GM18951 (cell line): ENCODE results near the gene TARP.
"Not testable (repeated sequence)": the region's sequence is repeated elsewhere in the genome, so short reads cannot be mapped to it uniquely, and the experiment has no call there.

Experiments used
- POLR2A ChIP-seq: IDR thresholded peaks from 4 replicates; pipeline ENCODE4 v1.6.1; 2011; ENCODE audit warnings: mild to moderate bottlenecking; ENCODE audit not compliant: insufficient read length, insufficient read depth; ENCODE audit errors: extremely low read depth
- in situ Hi-C: fragments of 300-500 bp; cut with MboI; formaldehyde crosslinking; loops from one replicate; pipeline ENCODE4 v1.12.0; 2022; ENCODE audit warnings: low sequenced_read_pairs, mixed read lengths, inconsistent platforms; ENCODE audit not compliant: unreplicated experiment

The TARP gene

DNA sequence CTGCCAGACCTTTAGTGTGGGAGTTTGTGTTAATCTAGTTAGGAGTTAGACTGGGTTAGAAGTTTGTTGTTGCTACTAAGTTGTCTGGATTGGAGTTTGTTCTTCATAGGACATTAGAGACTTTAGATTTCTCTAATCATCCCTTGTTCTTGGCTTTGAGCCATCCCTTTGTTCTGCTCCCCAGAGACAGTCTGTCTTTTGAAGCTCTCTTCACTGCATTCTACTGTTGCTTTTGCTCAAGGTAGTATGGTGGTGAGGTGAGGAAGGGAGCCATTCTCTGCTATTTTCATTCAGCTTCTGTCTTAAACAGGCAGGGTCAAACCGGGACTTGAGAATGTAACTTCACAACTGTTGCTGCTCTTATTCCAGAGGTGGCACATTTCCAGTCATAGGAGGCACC lies 10.4 kb upstream of the TARP start:
- in situ Hi-C loops: no loop called here

DNA sequence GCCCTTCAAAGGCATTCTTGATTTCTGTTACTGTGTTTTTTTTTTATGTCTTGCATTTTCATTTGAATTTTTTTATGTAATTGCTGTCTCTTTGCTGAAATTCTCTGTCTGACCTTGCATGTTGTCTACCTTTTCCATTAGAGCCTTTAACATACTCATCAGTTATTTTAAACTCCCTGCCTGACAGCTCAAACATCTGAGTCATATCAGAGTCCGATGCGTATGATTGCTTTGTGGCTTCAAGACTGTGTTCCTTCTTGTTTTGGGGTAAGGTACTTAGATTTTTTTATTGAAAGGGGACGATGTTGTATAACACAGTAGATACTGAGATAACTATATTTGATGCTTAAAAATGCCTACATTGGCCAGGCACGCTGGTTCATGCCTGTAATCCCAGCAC lies 9.7 kb upstream of the TARP start:
- in situ Hi-C loops: no loop called here
- TF ChIP-seq POLR2A: no peak

More for the DNA sequence above, 10.4 kb upstream of the TARP start:
- no peak for TF ChIP-seq POLR2A

DNA sequence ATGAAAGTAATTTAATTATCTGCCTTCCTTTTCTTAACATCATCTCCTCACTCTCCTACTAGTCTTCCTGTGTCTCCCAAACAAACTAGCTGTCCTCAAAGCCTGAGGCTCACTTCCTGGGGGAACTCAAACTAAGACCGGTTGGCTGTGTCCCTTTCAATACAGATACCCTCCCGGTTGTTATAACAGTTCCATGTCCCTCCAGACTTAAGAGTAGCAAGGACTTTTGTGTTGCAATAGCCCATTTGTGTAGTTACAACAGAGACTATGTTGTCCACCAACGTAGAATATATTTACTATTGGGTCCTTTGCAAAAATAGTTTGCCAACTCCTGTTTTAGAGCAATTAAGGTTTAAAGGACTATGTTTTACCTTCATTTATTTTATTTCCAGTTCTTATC lies 8.6 kb upstream of the TARP start:
- in situ Hi-C loops: no loop called here
- TF ChIP-seq POLR2A: no peak

GRCh38 chr7:38281266-38281665 lies 7.8 kb upstream of the TARP start:
- no peak for TF ChIP-seq POLR2A
- in situ Hi-C loops: no loop called here

DNA sequence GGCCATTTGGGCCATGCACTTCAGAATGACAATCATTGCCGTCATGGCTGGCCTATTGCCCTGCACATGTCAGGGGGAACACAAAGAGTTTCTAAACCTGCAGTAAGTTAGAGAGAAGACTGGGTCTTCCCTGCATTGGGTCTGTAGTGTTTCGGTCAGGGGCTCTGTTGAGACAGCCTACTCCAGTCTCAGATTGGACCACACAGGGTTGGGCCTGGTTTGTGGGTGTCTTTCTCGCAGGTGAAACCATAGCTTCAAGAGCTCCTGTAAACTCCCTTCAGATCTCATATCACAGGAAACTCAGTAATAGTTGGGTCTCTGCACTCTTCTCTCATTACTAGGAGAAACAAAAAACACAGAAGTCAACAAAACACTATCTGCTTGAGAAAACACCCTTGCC lies 7.3 kb upstream of the TARP start:
- in situ Hi-C loops: no loop called here
- no peak for TF ChIP-seq POLR2A

DNA sequence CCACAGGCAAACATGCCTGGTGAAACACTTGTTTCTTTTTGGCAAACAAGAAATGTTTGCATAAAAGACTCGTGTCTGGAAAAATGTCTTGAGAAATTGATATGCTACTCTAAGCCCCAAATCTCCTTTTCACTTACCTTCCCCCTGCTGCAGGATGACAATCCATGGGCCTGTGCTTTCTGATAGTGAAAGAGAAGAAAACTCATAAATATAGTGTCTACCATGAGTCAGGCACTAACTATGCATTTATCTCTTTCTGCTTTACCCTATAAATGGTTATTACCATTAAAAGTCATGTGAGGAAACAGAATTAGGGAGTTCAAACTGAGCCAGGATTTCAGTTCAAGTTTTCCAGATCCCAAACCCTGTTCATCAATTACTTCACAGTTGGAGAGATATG lies 6.6 kb upstream of the TARP start:
- in situ Hi-C loops: no loop called here
- TF ChIP-seq POLR2A: no peak

- in situ Hi-C loops: no loop called here
- TF ChIP-seq POLR2A: no peak
Measured at GRCh38 chr7:38276096-38276877, 2.9 kb upstream of the TARP start.

DNA sequence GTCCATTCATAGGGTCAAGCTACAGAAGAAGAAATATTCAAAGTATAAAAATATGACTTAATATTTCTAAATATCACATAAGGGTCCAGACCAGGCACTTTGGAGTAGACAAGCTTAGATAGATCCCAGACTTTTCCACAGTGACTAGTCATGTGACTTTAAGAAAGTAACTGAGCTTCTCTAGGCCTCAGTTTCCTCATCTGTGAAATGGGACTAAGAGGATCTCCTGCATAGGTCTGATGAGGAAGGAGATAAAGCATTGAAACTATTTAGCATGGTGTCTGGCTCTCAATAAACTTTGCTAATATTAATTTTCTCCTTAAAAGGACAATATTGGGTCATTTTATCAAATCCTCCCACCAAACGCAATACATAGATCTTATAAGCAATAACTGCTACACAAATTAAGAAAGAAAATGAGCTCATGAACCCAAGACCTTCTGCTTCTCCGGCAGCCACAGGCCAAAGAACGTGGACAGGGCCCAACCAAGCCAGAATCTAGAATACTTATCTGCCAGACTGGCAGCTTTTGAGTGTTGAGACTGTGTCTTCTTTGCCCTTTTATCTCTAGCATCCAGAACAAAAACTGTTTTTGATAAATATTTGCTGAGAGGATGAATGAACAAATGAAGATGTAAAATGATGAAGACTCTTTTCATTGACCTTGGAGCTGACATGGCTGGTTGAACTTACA lies 1.6 kb upstream of the TARP start:
- in situ Hi-C loops: no loop called here

DNA sequence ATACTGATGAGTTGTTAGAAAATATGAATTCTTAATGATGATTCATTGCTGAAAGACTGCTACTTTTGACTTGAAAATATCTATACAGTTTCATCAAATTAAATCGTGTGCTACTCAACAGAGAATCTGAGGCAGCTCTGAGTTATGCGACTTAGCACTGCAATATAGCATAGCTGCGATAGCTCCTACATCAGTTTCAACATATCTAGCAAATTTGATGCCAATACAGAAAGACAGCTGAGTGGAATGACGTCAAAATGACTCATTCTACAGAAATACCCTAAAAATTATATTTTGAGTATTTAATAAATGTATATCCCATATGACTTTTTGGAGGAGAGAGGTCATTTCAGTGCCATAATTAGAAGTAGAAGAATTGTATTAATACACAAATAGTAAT lies 1.1 kb upstream of the TARP start:
- in situ Hi-C loops: no loop called here

More for the DNA sequence above, 1.6 kb upstream of the TARP start:
- TF ChIP-seq POLR2A: no peak

GRCh38 chr7:38270405-38270804 lies 3.0 kb downstream of the TARP start:
- in situ Hi-C loops: not testable (repeated sequence)

More for the DNA sequence above, 1.1 kb upstream of the TARP start:
- no peak for TF ChIP-seq POLR2A

DNA sequence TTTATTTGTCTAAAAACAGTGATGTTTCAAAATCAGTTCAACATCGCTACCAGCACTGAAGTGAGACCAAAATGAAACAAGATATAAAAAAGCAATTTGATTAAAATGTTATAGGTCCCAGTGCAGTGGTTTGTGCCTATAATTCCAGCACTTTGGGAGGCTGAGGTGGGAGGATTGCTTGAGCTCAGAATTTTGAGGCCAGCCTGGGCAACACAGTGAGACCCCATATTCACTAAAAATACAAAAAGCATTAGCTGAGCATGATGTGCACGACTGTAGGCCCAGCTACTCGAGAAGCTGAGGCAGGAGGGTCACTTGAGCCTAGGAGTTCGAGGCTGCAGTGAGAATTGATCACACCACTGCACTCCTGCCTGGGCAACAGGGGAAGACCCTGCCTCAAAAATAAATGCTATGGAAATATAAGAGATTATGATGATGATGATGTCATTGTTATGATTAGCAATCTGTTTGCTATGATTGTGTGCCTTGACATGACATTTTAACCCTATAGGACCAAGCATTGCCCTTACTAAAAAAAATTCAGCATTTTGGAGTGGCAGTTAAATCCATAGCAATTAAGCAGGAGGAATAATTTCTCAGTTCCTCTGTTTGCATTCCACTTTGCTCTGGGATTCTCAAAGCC lies 3.6 kb downstream of the TARP start:
- in situ Hi-C loops: not testable (repeated sequence)

DNA sequence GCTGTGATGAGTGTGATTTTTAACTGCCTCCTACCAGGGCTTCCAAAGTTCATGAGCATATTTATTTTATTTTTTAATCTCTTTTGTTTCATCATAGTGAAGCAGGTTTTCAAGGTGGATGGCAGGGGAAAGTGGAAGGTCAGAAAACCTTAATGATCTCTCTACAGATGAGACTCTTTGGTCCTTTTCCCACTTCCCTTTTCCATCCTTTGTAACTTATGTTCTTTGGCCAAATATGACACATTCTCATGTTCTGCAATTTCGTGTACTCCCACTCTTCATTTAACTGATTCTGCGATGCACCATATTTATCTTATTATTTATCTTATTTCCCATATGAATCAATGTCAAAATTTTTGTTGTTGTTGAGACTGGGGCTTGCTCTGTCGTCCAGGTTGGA lies 7.5 kb downstream of the TARP start:
- in situ Hi-C loops: not testable (repeated sequence)

- in situ Hi-C loops: not testable (repeated sequence)
Measured at GRCh38 chr7:38264602-38265001, 8.8 kb downstream of the TARP start.

- in situ Hi-C loops: not testable (repeated sequence)
Measured at GRCh38 chr7:38263274-38263673, 10.2 kb downstream of the TARP start.
